ENCODE measurements around the gene COG7.
A peak's percentile ranks its signal among the peaks of the same experiment; 100 is the strongest.

DNA sequence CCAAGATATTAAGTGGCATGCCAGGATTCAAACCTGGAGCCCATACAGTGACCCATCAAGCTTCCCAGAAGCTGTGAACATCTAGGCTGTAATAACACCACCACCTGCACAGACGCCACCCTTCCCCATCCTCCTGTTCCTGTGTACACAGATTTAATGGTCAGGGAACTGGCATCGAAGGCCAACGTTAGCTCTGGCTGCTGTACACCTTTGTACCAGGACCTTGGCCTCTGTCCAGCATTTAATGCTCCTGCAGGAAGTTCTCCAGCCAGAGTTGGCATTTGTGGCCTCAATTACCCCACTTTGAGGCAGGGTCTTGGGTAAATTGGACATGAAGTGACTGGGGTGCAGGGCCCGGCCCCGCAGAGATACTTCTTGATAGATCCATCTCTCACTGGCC is 101.6 kb downstream of the COG7 start:
- TF ChIP-seq, protein P1, sequence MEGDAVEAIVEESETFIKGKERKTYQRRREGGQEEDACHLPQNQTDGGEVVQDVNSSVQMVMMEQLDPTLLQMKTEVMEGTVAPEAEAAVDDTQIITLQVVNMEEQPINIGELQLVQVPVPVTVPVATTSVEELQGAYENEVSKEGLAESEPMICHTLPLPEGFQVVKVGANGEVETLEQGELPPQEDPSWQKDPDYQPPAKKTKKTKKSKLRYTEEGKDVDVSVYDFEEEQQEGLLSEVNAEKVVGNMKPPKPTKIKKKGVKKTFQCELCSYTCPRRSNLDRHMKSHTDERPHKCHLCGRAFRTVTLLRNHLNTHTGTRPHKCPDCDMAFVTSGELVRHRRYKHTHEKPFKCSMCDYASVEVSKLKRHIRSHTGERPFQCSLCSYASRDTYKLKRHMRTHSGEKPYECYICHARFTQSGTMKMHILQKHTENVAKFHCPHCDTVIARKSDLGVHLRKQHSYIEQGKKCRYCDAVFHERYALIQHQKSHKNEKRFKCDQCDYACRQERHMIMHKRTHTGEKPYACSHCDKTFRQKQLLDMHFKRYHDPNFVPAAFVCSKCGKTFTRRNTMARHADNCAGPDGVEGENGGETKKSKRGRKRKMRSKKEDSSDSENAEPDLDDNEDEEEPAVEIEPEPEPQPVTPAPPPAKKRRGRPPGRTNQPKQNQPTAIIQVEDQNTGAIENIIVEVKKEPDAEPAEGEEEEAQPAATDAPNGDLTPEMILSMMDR (IDR thresholded peaks at IDR 0.05), result no peak
- peak in 2 of 3 donors; percentile 18 to 33 for TF ChIP-seq POLR2AphosphoS5 (IDR thresholded peaks at IDR 0.05)
- no peak for TF ChIP-seq POLR2A (IDR thresholded peaks at IDR 0.05)

Data from transverse colon (tissue), 4 donors.